Effector CD4-positive, alpha-beta T cell (primary cell): ENCODE measurements around the gene WDR81.
"Not testable (repeated sequence)": the region's sequence is repeated elsewhere in the genome, so short reads cannot be mapped to it uniquely, and the experiment has no call there.

Source experiments
- DNase-seq: peaks from one replicate; pipeline ENCODE4 v3.0.0-alpha.2; 2020

Gene WDR81

GRCh38 chr17:1731194-1731506 is 6.6 kb downstream of the WDR81 start:
- DNase-seq, result no peak

- no peak for DNase-seq
Observed at GRCh38 chr17:1732241-1732832, 7.8 kb downstream of the WDR81 start.

GRCh38 chr17:1732833-1733321 is 8.4 kb downstream of the WDR81 start:
- no peak for DNase-seq

- no peak for DNase-seq
Observed at GRCh38 chr17:1733759-1734158, 9.3 kb downstream of the WDR81 start.

GRCh38 chr17:1735418-1735817 is 10.9 kb downstream of the WDR81 start:
- DNase-seq, result no peak

- DNase-seq, result no peak
Observed at GRCh38 chr17:1735834-1736347, 11.4 kb downstream of the WDR81 start.

- no peak for DNase-seq
Observed at GRCh38 chr17:1736348-1737281, 12.1 kb downstream of the WDR81 start.

- DNase-seq, result no peak
Observed at GRCh38 chr17:1737531-1738291, 13.2 kb downstream of the WDR81 start.

- not testable (repeated sequence) for DNase-seq
Observed at GRCh38 chr17:1741899-1742298, 17.4 kb downstream of the WDR81 start.

- DNase-seq, result no peak
Observed at GRCh38 chr17:1742371-1743087, 18.0 kb downstream of the WDR81 start, which contains the start of gene SERPINF2. Gene SERPINF2, plus strand, starts transcription at chr17:1742871. Its CDS starts 2,125 bp downstream, at chr17:1744996.

- DNase-seq, result no peak
Observed at GRCh38 chr17:1743088-1743439, 18.6 kb downstream of the WDR81 start.

GRCh38 chr17:1744551-1745512 is 20.3 kb downstream of the WDR81 start:
- no peak for DNase-seq

GRCh38 chr17:1745513-1746020 is 21.1 kb downstream of the WDR81 start:
- DNase-seq, result no peak

GRCh38 chr17:1746975-1747543 is 22.6 kb downstream of the WDR81 start:
- DNase-seq, result no peak

GRCh38 chr17:1750628-1751027 is 26.1 kb downstream of the WDR81 start:
- DNase-seq, result no peak

- DNase-seq, result no peak
Observed at GRCh38 chr17:1752425-1753262, 28.1 kb downstream of the WDR81 start.

- DNase-seq, result no peak
Observed at GRCh38 chr17:1753767-1754429, 29.4 kb downstream of the WDR81 start.

GRCh38 chr17:1754430-1755112 is 30.1 kb downstream of the WDR81 start:
- DNase-seq, result no peak
